Activated CD4-positive, alpha-beta T cell treated with anti-CD3 and anti-CD28 coated beads, Interleukin-2, amount 50 U/mL, for 48 hours (primary cell): Measurements from ENCODE around the gene MED22.
"Not testable (repeated sequence)": the region's sequence is repeated elsewhere in the genome, so short reads cannot be mapped to it uniquely, and the experiment has no call there.

Experiments used
- DNase-seq, 2 experiments: peaks; one replicate each; pipeline ENCODE4 v3.0.0-alpha.2; 2020

MED22 gene

GRCh38 chr9:133354766-133355165 lies 6.8 kb upstream of the MED22 start:
- DNase-seq, result no peak

DNA sequence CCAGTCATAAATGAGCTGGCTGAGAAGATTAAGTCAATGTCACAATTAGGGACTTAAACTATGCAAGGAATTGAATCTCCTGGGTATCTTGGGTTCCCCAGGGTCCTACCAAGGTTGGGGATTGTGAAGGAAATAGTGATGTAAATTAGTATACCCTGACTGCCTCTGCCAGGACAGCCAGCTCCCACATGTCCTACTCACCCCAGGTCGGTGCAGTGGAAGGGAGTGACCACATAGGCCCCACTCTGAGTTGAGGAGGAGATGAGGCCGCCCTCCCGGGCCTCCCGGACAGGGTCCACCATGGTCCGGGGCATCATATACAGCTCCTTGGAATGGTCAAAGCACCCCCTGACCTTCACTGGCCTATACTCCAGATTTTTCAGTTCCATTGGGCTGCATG lies 5.6 kb upstream of the MED22 start:
- no peak for DNase-seq

GRCh38 chr9:133352635-133353340 lies 4.9 kb upstream of the MED22 start:
- no peak for DNase-seq

DNA sequence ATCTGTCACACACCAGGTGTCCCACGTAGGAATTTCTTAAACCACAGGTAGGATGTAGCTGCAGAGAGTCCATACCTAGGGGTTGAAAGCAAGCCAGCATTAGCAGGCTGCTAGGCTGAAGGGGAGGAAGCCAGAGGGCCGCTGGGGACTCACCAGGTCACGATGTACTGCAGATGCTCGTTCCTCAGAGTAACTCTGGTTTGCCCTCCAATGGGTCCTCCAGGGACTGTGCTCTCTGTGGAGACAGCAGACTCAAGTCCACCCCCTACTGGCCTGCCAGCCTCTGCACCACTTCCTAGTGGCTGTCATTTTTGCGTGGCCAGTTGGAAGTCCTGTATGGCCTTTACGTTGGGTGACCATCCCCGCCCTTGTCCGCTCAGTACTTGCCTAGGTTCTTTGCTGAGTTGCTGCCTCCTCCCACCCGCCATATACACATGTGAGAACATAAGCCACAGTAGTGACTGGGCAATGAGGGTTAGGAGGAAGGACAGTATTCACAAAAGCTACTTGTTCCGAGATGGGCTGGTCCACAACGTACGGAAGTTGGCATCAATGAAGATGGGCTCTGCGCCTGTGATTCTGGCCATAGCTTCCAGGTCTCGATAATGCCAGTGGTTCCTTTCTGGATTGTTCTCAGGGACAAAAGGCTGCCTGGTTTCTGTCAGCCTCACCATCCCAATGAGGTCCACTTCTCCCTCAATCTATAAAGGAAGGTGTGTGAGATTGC lies 4.1 kb upstream of the MED22 start:
- DNase-seq, result peak in 1 of 2 experiments; percentile 66

DNA sequence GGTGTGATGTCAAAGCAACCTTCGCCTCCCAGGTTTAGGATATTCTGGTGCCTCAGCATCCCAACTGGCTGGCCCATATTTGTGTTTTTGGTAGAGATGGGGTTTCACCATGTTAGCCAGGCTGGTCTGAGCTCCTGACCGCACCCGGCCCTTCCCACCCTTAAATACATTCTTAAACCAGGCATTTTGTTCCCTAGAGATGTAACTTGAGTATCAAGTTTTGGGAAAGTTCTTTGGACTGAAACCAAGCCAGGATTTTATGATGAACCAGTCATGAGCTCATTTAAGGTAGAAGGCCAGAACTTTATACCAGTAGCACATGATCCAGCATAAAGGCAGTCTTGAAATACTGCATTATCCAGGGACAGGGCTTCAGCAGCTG lies 3.6 kb upstream of the MED22 start:
- DNase-seq, result no peak

DNA sequence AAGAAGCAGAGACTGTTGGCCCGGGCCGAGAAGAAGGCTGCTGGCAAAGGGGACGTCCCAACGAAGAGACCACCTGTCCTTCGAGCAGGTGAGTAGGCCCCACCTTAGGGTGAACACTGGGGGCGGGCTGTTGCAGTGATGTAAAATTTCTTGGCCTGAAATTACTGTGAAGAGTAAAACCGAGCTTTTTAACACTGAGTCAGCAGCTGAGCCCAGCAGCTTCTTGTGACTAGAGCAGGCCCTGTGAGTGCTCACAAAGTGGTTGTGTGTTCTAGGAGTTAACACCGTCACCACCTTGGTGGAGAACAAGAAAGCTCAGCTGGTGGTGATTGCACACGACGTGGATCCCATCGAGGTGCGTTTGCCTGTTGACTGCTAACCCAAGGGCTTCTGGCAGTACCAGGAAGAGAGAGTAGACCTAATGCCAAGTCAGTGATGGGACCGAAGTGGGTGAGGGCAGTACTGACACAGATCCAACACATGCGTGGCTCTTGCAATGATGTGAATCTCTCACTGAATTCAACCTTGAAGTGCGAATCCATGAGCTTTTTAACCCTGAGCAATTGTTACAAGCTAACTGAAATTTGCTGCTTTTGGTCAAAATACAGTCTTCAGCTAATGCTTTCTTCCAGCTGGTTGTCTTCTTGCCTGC lies 2.2 kb upstream of the MED22 start:
- peak in 1 of 2 experiments; percentile 40 for DNase-seq

DNA sequence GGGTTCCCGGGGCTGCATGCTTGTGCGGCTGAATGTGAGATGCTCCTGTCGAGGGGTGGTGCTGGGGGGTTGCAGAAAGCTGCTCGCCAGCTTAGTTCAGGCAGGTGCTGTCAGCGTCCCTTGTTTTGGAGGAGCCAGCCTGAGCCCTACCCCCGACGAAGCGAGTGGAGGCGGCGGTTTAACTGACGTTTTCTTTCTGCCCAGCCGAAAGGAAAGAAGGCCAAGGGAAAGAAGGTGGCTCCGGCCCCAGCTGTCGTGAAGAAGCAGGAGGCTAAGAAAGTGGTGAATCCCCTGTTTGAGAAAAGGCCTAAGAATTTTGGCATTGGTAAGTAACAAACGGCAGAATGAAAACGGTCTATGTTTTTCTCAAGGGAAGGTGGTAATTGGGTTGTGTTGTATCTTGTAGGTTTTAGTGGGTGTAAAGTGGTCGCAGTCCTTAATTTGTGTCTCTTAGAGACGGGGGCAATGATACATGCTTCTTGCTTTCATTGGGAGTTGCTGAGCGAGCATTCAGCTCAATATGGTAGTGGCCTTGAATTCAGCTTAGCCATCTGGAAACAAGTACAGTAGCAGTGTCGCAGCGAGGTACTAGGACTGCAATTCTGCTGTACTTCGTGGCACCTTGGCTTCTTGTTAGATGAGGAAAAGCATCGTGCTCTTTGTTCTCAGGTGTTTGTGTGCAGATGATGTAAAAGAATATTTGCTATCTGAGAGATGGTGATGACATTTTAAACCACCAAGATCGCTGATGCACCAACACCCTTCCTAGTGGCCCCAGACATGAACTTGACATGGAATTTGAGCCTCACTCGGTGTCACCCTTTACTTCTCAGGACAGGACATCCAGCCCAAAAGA lies 1.0 kb upstream of the MED22 start:
- no peak for DNase-seq

- DNase-seq, result peak in 1 of 2 experiments; percentile 51
Observed at GRCh38 chr9:133347515-133347984, 381 bp downstream of the MED22 start.

- no peak for DNase-seq
Observed at GRCh38 chr9:133346021-133346785, 1.7 kb downstream of the MED22 start.

DNA sequence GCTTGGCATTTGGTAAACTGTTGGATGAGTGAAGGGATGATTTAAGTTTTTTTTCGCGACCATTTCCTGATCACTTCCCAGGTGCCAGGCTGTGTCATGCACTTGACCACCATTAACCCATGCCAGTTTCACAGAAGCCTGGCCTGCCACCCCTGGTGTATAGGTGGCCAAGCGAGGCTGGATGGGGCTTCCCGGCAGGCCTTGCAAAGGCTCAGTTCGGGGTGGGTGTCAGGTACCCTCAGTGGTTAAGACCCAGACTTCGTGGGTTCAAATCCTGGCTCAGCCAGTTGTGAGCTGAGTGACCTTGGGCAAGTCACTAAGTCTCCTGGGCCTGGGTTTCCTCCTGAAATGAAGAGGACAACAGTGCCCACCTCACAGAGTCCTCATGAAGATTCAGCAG lies 2.3 kb downstream of the MED22 start:
- no peak for DNase-seq

DNA sequence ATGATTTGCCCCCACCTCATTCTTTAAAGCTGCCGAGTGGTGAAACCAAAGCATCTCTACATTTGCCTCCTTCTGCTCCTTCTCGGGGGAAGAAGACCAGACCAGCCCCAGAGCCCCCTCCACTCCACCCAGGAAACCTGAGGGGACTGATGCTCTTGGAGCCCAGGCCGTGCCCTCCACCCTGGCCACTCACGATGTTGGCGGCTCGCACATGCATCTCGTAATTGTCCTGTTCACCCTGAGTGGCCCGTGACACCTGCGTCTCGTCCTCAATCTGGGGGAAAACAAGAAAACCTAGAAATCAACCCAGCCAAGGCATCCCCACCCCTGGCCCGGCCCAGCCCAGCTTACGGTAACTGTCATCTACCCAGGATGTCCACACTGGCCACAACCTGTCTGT lies 3.0 kb downstream of the MED22 start:
- no peak for DNase-seq

DNA sequence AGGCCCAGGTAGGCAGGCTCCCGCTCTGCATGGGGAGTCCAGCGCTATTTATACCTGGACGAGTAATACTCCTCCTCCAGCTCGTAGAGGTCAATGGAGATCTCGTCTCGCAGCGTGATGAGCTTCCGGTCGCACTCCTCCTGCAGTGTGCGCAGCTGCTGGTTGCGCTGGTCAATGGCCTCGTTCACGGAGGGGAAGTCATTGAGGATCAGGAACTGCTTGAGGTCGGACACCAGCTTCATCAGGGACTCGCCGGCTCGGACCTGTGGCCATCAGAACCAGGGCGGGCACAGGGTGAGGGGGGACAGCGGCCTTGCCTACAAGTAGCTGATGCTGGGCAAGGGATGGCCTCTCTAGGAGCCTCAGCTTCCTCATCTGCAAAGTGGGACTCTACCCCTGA lies 3.9 kb downstream of the MED22 start:
- no peak for DNase-seq

- DNase-seq, result no peak
Observed at GRCh38 chr9:133342570-133342969, 5.4 kb downstream of the MED22 start.

DNA sequence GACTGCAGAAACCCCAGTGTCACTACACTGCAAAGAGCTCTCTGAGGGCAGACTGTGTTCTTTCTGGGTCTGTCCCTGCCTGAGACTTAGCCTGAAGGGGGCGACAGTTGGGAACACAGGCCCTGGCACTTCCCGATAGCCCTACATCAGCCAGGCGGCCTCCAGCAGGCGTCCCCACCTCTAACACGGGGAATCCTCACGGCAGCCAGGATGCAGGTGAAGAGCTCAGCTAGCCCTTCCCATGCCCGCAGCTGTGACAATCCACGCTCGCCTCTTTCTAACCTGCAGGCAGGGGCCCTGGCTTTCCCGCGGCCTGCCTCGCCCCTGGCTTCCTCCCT lies 5.9 kb downstream of the MED22 start:
- DNase-seq, result no peak

DNA sequence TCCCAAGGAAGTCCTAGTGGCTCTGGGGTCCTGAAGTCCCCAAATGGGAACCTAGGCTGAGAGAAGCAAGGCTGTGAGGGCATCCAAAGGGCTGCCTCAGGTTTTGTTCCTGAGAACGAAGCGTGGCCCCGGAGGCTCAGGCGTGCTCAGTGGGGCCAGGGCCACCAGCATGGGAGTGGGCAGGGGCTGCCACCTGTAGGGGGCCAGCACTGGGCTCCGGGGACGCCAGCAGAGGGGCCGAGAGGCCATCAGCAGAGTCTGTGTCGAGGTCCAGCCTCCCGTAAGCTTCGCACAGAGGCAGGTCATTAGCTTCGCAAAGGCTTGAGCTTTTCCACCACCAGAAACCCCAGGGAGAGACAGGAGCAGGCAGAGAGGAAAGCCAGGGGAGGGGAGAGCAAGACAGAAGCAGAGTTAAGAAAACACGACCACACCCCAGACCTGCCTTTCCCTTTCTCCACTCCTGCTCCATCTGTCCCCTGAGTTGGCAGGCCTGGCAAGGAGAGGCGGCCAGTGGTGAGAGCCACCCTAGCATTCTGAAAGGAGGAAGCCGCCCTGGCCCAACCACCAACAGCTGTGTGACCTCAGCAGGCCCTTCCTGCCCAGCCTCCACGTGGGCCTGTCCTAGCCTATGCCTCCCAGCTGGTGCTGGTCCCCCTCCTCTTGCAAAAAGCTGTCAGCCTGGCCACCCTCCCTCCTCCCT lies 6.4 kb downstream of the MED22 start:
- no peak for DNase-seq

GRCh38 chr9:133340916-133341315 lies 7.0 kb downstream of the MED22 start:
- DNase-seq, result no peak

DNA sequence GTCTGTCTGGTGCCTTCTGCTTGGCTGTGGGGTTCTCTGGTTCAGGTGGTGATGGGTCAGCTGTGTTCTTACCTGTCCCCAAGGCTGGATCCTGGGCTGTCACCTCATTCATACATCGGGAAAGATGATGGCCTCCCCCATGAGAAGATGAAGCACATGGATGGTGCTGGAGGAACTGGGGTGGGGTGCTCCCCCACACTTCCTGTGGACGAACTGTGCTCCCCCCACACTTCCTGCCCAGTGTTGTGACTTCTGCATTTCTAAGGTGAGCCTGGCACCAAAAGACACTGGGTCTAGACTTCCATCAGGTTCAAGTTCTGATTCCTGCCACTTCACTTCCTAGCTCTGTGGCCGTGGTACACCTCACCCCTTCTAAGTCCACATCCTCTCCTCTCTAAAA lies 7.7 kb downstream of the MED22 start:
- DNase-seq, result no peak

DNA sequence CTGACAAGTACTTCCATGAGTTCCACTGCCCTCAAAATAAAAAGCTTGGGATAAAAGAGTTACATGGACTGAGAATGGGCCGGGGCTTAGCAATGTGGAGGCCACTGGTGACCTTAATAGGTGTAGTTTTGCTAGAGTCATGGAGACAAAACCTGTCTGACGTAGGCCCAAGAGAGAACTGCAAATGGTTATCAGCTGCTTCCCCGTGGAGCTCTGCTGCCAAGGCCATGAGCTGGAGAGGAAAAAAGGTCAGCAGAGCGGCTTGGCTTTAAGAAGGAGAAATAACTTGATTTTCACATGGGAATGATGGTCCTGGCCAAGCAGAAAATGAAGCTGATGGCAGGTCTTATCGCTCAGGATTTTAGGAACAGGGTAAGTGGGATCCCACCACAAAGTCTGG lies 8.3 kb downstream of the MED22 start:
- no peak for DNase-seq

GRCh38 chr9:133335924-133336811 lies 11.8 kb downstream of the MED22 start, which contains the start of gene SURF6:
TSS of gene SURF6 (minus strand) at chr9:133336188. CDS start at chr9:133336132, 56 bp downstream.
- peak; percentile 93 to 95 for DNase-seq

GRCh38 chr9:133334888-133335287 lies 13.0 kb downstream of the MED22 start:
- DNase-seq, result not testable (repeated sequence)
